GM23338 (cell line): ENCODE results near the gene SSTR5. TPM values are rescaled to one million over a fixed set of nuclear protein-coding genes. Genes with fewer than 3 reads are reported as not detected.
A peak's percentile ranks its signal among the peaks of the same experiment; 100 is the strongest.

Experiments
- ATAC-seq: fragments of 200-7000 bp; cut with Tn5 transposase; 3 replicates; pipeline ENCODE4 v1.9.1; 2020
- DNase-seq: peaks from one replicate; pipeline ENCODE4 v3.0.0-alpha.2; 2015; ENCODE audit warnings: low spot score
- H2AFZ ChIP-seq: fragments of 200-600 bp; sonication (generic); 2 replicates; pipeline ENCODE4 v1.8.0; 2016; ENCODE audit warnings: antibody characterized with exemption, mild to moderate bottlenecking, moderate library complexity
- H3F3A ChIP-seq: fragments of 200-600 bp; sonication (generic); replicated peaks from 2 replicates; pipeline ENCODE4 v1.8.0; 2017; ENCODE audit warnings: antibody characterized with exemption, mixed run types, low read depth
- H3K27ac ChIP-seq: fragments of 200-600 bp; sonication (generic); 2 replicates; pipeline ENCODE4 v1.6.1; 2016; ENCODE audit warnings: low read depth
- H3K27me3 ChIP-seq: fragments of 200-600 bp; sonication (generic); 2 replicates; pipeline ENCODE4 v1.8.0; 2016; ENCODE audit warnings: mild to moderate bottlenecking, mixed run types, moderate library complexity; ENCODE audit not compliant: insufficient read depth
- H3K36me3 ChIP-seq: fragments of 200-600 bp; sonication (generic); 2 replicates; pipeline ENCODE4 v1.8.0; 2016; ENCODE audit warnings: mild to moderate bottlenecking; ENCODE audit not compliant: insufficient read depth
- H3K4me1 ChIP-seq: fragments of 200-600 bp; sonication (generic); 2 replicates; pipeline ENCODE4 v1.8.0; 2016; ENCODE audit warnings: mild to moderate bottlenecking, moderate library complexity; ENCODE audit not compliant: insufficient read depth
- H3K4me2 ChIP-seq: fragments of 200-600 bp; sonication (generic); 2 replicates; pipeline ENCODE4 v1.7.1; 2017; ENCODE audit warnings: mixed run types
- H3K4me3 ChIP-seq: fragments of 200-600 bp; sonication (generic); 2 replicates; pipeline ENCODE4 v1.6.1; 2016; ENCODE audit warnings: mixed run types
- H3K79me2 ChIP-seq: fragments of 200-600 bp; sonication (generic); replicated peaks from 2 replicates; pipeline ENCODE4 v1.8.0; 2017; ENCODE audit warnings: mild to moderate bottlenecking; ENCODE audit not compliant: insufficient read depth
- H3K9me2 ChIP-seq: fragments of 200-600 bp; sonication (generic); 2 replicates; pipeline ENCODE4 v1.8.0; 2017; ENCODE audit not compliant: insufficient read depth
- H4K20me1 ChIP-seq: fragments of 200-600 bp; sonication (generic); replicated peaks from 2 replicates; pipeline ENCODE4 v1.8.0; 2017; ENCODE audit warnings: mild to moderate bottlenecking; ENCODE audit not compliant: insufficient read depth
- H3K27ac Mint-ChIP-seq: 2 replicates; pipeline ENCODE4 v1.8.0; 2020; ENCODE audit warnings: inconsistent platforms, mild to moderate bottlenecking, moderate library complexity, mixed read lengths
- H3K27me3 Mint-ChIP-seq: 3 replicates; pipeline ENCODE4 v1.8.0; 2022; ENCODE audit warnings: low read depth, mild to moderate bottlenecking, moderate library complexity, mixed read lengths, inconsistent platforms; ENCODE audit not compliant: insufficient read depth, poor library complexity
- H3K36me3 Mint-ChIP-seq: 3 replicates; pipeline ENCODE4 v1.8.0; 2021; ENCODE audit warnings: low read depth, mild to moderate bottlenecking, inconsistent platforms, moderate library complexity, mixed read lengths
- H3K4me1 Mint-ChIP-seq: 3 replicates; pipeline ENCODE4 v1.8.0; 2020; ENCODE audit warnings: mild to moderate bottlenecking, inconsistent platforms, mixed read lengths
- H3K4me3 Mint-ChIP-seq: 3 replicates; pipeline ENCODE4 v1.8.0; 2021; ENCODE audit warnings: moderate library complexity, mild to moderate bottlenecking, inconsistent platforms, mixed read lengths
- H3K9me3 Mint-ChIP-seq: 3 replicates; pipeline ENCODE4 v1.8.0; 2020; ENCODE audit warnings: moderate library complexity, mild to moderate bottlenecking, inconsistent platforms, mixed read lengths
- CREB1 ChIP-seq: fragments of 250-450 bp; sonication (Bioruptor Pico); IDR thresholded peaks from 2 replicates; pipeline ENCODE4 v1.5.0; 2020; ENCODE audit warnings: low read depth, mild to moderate bottlenecking, moderate library complexity
- CTCF ChIP-seq, 2 experiments: fragments of 200-600 bp in 1 of 2; sonication (generic) in 1 of 2; conservative IDR thresholded peaks; 2 replicates each; pipeline versions ENCODE4 v1.5.1 to v1.6.1; 2016 to 2017; ENCODE audit warnings: antibody characterized with exemption in 2 of 2, low read depth in 2 of 2, mild to moderate bottlenecking in 2 of 2, moderate library complexity in 1 of 2
- ETS1 ChIP-seq: IDR thresholded peaks from 2 replicates; pipeline ENCODE4 v1.6.1; 2016; ENCODE audit warnings: antibody characterized with exemption
- EZH2 ChIP-seq: fragments of 200-600 bp; sonication (generic); IDR thresholded peaks from one replicate; pipeline ENCODE4 v1.8.0; 2017; ENCODE audit warnings: antibody characterized with exemption, mild to moderate bottlenecking, low read depth; ENCODE audit not compliant: unreplicated experiment
- STAT1 ChIP-seq: IDR thresholded peaks from one replicate; pipeline ENCODE4 v1.6.1; 2016; ENCODE audit warnings: antibody characterized with exemption; ENCODE audit not compliant: unreplicated experiment
- ZNF462 ChIP-seq: fragments of 250-450 bp; sonication (Bioruptor Pico); IDR thresholded peaks from 2 replicates; pipeline ENCODE4 v1.5.0; 2020; ENCODE audit warnings: mild to moderate bottlenecking, moderate library complexity
- polyA plus RNA-seq: library from polyadenylated mRNA; unstranded; fragments of >200 nt; fragmentation: Nextera tagmentation; extraction: Ambion mirVana; gene quantifications from 2 replicates; pipeline ENCODE4 v1.2.1, GENCODE V29; 2016
- total RNA-seq: library from RNA; depleted of rRNA; stranded (reverse); fragments of >200 nt; shearing (Covaris generic); gene quantifications from 2 replicates; pipeline ENCODE4 v1.2.3, GENCODE V29; 2014

SSTR5 gene
- total and polyA plus RNA-seq, 2 experiments from 2014 or later = 0.60 to 1.0 TPM

GRCh38 chr16:1056196-1056595 is 16.4 kb upstream of the SSTR5 start (continued):
- TF ChIP-seq ETS1 = no peak
- no peak for TF ChIP-seq EZH2
- no peak for TF ChIP-seq ZNF462 (CRISPR knock-in tag)
- TF ChIP-seq STAT1 = no peak

GRCh38 chr16:1057252-1057932 is 15.2 kb upstream of the SSTR5 start:
- Mint-ChIP-seq H3K27ac (no peak overlapping the region), H3K4me1 (no peaks in the 10 kb centered on the region), H3K36me3 (peaks cover 3% of the 10 kb centered on the region; the same call in 1 of the 3 replicates), H3K9me3 (peaks cover 8% of the 10 kb centered on the region), H3K4me3 (no peak overlapping the region), H3K27me3 (peaks cover 6% of the 10 kb centered on the region)
- H3K27me3 ChIP-seq = no peaks in the 10 kb centered on the region
- no peaks in the 10 kb centered on the region for H3K9me2 ChIP-seq
- H3K4me1 ChIP-seq = no peaks in the 10 kb centered on the region
- peak; percentile 78 to 85 for TF ChIP-seq CTCF (conservative IDR thresholded peaks at IDR 0.05; ENCODE audit: low read depth in 2 of 2)
- TF ChIP-seq CREB1 = no peak
- H3K27ac ChIP-seq = no peak overlapping the region
- H3K79me2 ChIP-seq = no peaks in the 10 kb centered on the region
- ATAC-seq (peak; percentile 71), DNase-seq (peak; percentile 65)
- H3F3A ChIP-seq = no peaks in the 10 kb centered on the region
- peak overlapping the region; percentile 74; the same call in 1 of the 2 replicates for H2AFZ ChIP-seq
- peak overlapping the region; percentile 66 for H3K4me2 ChIP-seq
- H3K4me3 ChIP-seq = peak overlapping the region; percentile 32; the same call in 1 of the 2 replicates
- H4K20me1 ChIP-seq = no peaks in the 10 kb centered on the region
- H3K36me3 ChIP-seq = no peaks in the 10 kb centered on the region
